ENCODE data around the gene PDE4D. TPM values are rescaled to one million over a fixed set of nuclear protein-coding genes. Genes with fewer than 3 reads are reported as not detected.

PDE4D gene
- total RNA-seq, 6 experiments from 2014 or later, result 1.6 to 10.3 (median 5.6) TPM

GRCh38 chr5:59098743-59099142 lies 794.8 kb downstream of the PDE4D start:
- Histone ChIP-seq H3K4me1 (peaks cover 0 to 6% (median 0%) of the 10 kb centered on the region in 4 donors), H3K4me3 (no peak overlapping the region), H3K9me3 (no peaks in the 10 kb centered on the region), H3K36me3 (no peaks in the 10 kb centered on the region), H3K27me3 (no peaks in the 10 kb centered on the region), H3K27ac (no peak overlapping the region)
- TF ChIP-seq CTCF (IDR thresholded peaks at IDR 0.05) (no peak), POLR2A (IDR thresholded peaks at IDR 0.05) (no peak)
- DNase-seq (no peak), ATAC-seq (no peak)
- 74% methylated on average over 2 of the region's 2 CpGs for WGBS (ENCODE audit: insufficient coverage, low coverage, low lambda C conversion rate, missing lambda C conversion rate)
- intact Hi-C loops (cut with DNase I), result no loop called here

- no peak overlapping the region for H3K27ac ChIP-seq
- no peaks in the 10 kb centered on the region for H3K4me1 ChIP-seq
- ATAC-seq (no peak), DNase-seq (no peak)
- no peaks in the 10 kb centered on the region for H3K27me3 ChIP-seq
- H3K36me3 ChIP-seq, result no peaks in the 10 kb centered on the region
- TF ChIP-seq POLR2A (IDR thresholded peaks at IDR 0.05), result no peak
- TF ChIP-seq CTCF (IDR thresholded peaks at IDR 0.05), result no peak
- H3K9me3 ChIP-seq, result no peaks in the 10 kb centered on the region
- H3K4me3 ChIP-seq, result no peak overlapping the region
- intact Hi-C loops (cut with DNase I), result no loop called here
These were observed 795.8 kb downstream of the PDE4D start for GRCh38 chr5:59097712-59098111.

GRCh38 chr5:59097116-59097515 lies 796.4 kb downstream of the PDE4D start:
- Histone ChIP-seq H3K4me3 (no peak overlapping the region), H3K36me3 (no peaks in the 10 kb centered on the region), H3K4me1 (no peaks in the 10 kb centered on the region), H3K27me3 (no peaks in the 10 kb centered on the region), H3K27ac (no peak overlapping the region), H3K9me3 (no peaks in the 10 kb centered on the region)
- DNase-seq (no peak), ATAC-seq (no peak)
- no peak for TF ChIP-seq POLR2A (IDR thresholded peaks at IDR 0.05)
- TF ChIP-seq CTCF (IDR thresholded peaks at IDR 0.05), result no peak
- intact Hi-C loops (cut with DNase I), result no loop called here
- 76% methylated on average over 3 of the region's 3 CpGs for WGBS (ENCODE audit: insufficient coverage, low coverage, low lambda C conversion rate, missing lambda C conversion rate)

GRCh38 chr5:59095480-59095879 lies 798.0 kb downstream of the PDE4D start:
- Histone ChIP-seq H3K27ac (no peak overlapping the region), H3K36me3 (no peaks in the 10 kb centered on the region), H3K27me3 (no peaks in the 10 kb centered on the region), H3K4me1 (no peaks in the 10 kb centered on the region), H3K9me3 (no peaks in the 10 kb centered on the region), H3K4me3 (no peak overlapping the region)
- DNase-seq (no peak), ATAC-seq (no peak)
- 36% methylated on average over 1 of the region's 1 CpG for WGBS (ENCODE audit: insufficient coverage, low coverage, low lambda C conversion rate, missing lambda C conversion rate)
- no peak for TF ChIP-seq CTCF (IDR thresholded peaks at IDR 0.05)
- TF ChIP-seq POLR2A (IDR thresholded peaks at IDR 0.05), result no peak
- intact Hi-C loops (cut with DNase I), result no loop called here

GRCh38 chr5:59094864-59095263 lies 798.7 kb downstream of the PDE4D start:
- H3K9me3 ChIP-seq, result no peaks in the 10 kb centered on the region
- WGBS (ENCODE audit: insufficient coverage, low coverage, low lambda C conversion rate, missing lambda C conversion rate), result 71% methylated on average over 2 of the region's 2 CpGs
- H3K27ac ChIP-seq, result no peak overlapping the region
- ATAC-seq (no peak), DNase-seq (no peak)
- H3K36me3 ChIP-seq, result no peaks in the 10 kb centered on the region
- H3K4me1 ChIP-seq, result no peaks in the 10 kb centered on the region
- no peaks in the 10 kb centered on the region for H3K27me3 ChIP-seq
- intact Hi-C loops (cut with DNase I), result no loop called here
- no peak for TF ChIP-seq POLR2A (IDR thresholded peaks at IDR 0.05)
- TF ChIP-seq CTCF (IDR thresholded peaks at IDR 0.05), result no peak
- H3K4me3 ChIP-seq, result no peak overlapping the region

Data from right lobe of liver (tissue), 6 donors.